ENCODE measurements around the gene ATP1A4. TPM values are rescaled to one million over a fixed set of nuclear protein-coding genes. Genes with fewer than 3 reads are reported as not detected.

Gene ATP1A4
- total and polyA plus RNA-seq, 2 of the 8 experiments (the other 6 are each of a cell fraction or from before 2014, with no cell fraction given), result 0.48 to 0.61 TPM

DNA sequence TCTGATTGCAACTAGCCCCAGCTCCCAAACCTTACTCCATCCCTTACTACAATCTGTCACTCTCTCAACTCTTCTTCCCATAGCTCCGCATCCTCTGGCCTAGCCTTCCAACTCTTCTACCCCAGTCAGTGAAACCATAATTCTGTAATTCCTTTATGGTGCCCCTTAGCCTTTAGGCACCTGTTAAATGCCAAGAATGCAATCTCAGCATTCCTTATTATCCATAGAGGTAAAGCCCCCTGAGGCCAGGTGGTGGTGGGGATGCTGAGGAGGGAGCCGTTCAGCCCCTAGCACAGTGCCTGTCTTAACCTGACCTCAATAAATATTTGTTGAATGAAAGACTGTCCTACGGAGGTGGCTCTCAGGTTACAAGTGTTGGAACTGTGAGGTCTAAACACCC lies 21.8 kb upstream of the ATP1A4 start:
- no peak overlapping the region for H3K56ac ChIP-seq (replicated peaks; ENCODE audit: insufficient read length, low read depth, low read length)
- H3K79me1 ChIP-seq (ENCODE audit: low read depth, low read length), result no peaks in the 10 kb centered on the region; the same call in 1 of the 2 replicates
- no peak overlapping the region for H2BK12ac ChIP-seq (ENCODE audit: low read depth, low read length)

More for the DNA sequence above, 21.8 kb upstream of the ATP1A4 start:
- CTCF ChIA-PET (ENCODE audit: partially characterized antibody), result interaction anchor here (2.5 to 13.8 kb wide), 3 partner anchors 11 to 27 kb away, joined by 13 to 141 read pairs (median 54); partner anchors contain the start of gene ATP1A2
- Histone ChIP-seq H3K9ac (replicated peaks in 1 of 4; ENCODE audit: extremely low read depth in 1 of 4, low read depth in 3 of 4, low read length in 3 of 4) (no peak overlapping the region), H3K4me3 (ENCODE audit: extremely low read depth in 1 of 4, insufficient read depth in 2 of 4, low read depth in 3 of 4, low read length in 4 of 4) (no peak overlapping the region), H4K20me1 (replicated peaks in 1 of 2; ENCODE audit: control insufficient read depth in 1 of 2, insufficient read depth in 2 of 2, low read length in 2 of 2) (no peaks in the 10 kb centered on the region), H2AFZ (ENCODE audit: low read length) (no peak overlapping the region), H3K23me2 (ENCODE audit: low read depth, low read length) (peaks cover 5% of the 10 kb centered on the region; the same call in 1 of the 2 replicates), H3K23ac (ENCODE audit: insufficient read length) (no peak overlapping the region), H3K27me3 (replicated peaks in 1 of 4; ENCODE audit: control insufficient read depth in 3 of 4, extremely low read depth in 1 of 4, insufficient read depth in 3 of 4, low read length in 3 of 4) (no peaks in the 10 kb centered on the region), H2BK20ac (ENCODE audit: low read length) (no peak overlapping the region), H2BK120ac (replicated peaks; ENCODE audit: low read depth, low read length) (no peak overlapping the region), H4K91ac (replicated peaks; ENCODE audit: insufficient read length, low read length) (no peak overlapping the region), H3K14ac (ENCODE audit: insufficient read length) (no peak overlapping the region), H2AK5ac (ENCODE audit: low read depth, low read length) (no peak overlapping the region), H3K4me1 (replicated peaks in 1 of 4; ENCODE audit: control insufficient read depth in 3 of 4, insufficient read depth in 4 of 4, low read length in 3 of 4) (peaks cover 0 to 4% (median 0%) of the 10 kb centered on the region in 4 experiments; a peak in 2 of 7 replicates), H3K79me2 (ENCODE audit: control insufficient read depth in 1 of 2, insufficient read depth in 2 of 2, low read length in 2 of 2) (no peaks in the 10 kb centered on the region), H4K5ac (ENCODE audit: insufficient read length, low read depth, low read length) (no peak overlapping the region), H3K36me3 (ENCODE audit: control insufficient read depth in 2 of 4, insufficient read depth in 4 of 4, low read length in 3 of 4) (peaks cover 12 to 64% (median 53%) of the 10 kb centered on the region in 4 experiments; a peak in 7 of 8 replicates), H2BK5ac (ENCODE audit: low read depth, low read length) (no peak overlapping the region), H3K27ac (ENCODE audit: low read depth, low read length) (no peak overlapping the region), H3K18ac (ENCODE audit: extremely low read depth, low read length) (no peak overlapping the region), H3K4me2 (ENCODE audit: insufficient read depth in 1 of 2, low read depth in 2 of 2, low read length in 2 of 2) (no peak overlapping the region), H3K4ac (replicated peaks; ENCODE audit: insufficient read length, low read depth, low read length) (no peak overlapping the region), H3K9me3 (ENCODE audit: insufficient read depth in 2 of 2, low read depth in 1 of 2, low read length in 1 of 2) (no peaks in the 10 kb centered on the region), H4K8ac (ENCODE audit: extremely low read depth, insufficient read depth, low read length) (no peak overlapping the region), H2BK15ac (ENCODE audit: low read length) (no peak overlapping the region)
- FAIRE-seq, result no peak
- no peak for DNase-seq (ENCODE audit: low read depth in 1 of 2, low spot score in 2 of 2)
- POLR2A ChIA-PET (ENCODE audit: partially characterized antibody), result interaction anchor here (1.0 to 8.1 kb wide), 2 partner anchors 11 to 26 kb away, joined by 3 to 56 read pairs; no protein-coding TSS in a partner anchor
- 91% methylated on average over 3 of the region's 3 CpGs; no CpG with 5 or more reads in 1 of the 2 experiments for WGBS, 2 experiments (ENCODE audit: extremely low coverage in 1 of 2, insufficient coverage in 1 of 2, insufficient read length in 1 of 2, insufficient replicate concordance in 2 of 2, low coverage in 1 of 2, low lambda C conversion rate in 2 of 2, missing lambda C conversion rate in 1 of 2)
